MM.1S (cell line): ENCODE measurements around the gene RSRC1.

Experiments used
- DNase-seq: peaks from one replicate; pipeline ENCODE4 v3.0.0-alpha.2; 2015
- H2AFZ ChIP-seq: fragments of 300-600 bp; sonication (generic); 2 replicates; pipeline ENCODE4 v1.6.0; 2016; ENCODE audit warnings: antibody characterized with exemption, low read length
- H3F3A ChIP-seq: fragments of 300-600 bp; sonication (generic); 2 replicates; pipeline ENCODE4 v1.6.1; 2016; ENCODE audit warnings: mild to moderate bottlenecking, antibody characterized with exemption, low read length, moderate library complexity, mixed read lengths; ENCODE audit not compliant: insufficient read depth
- H3K27ac ChIP-seq: fragments of 300-600 bp; sonication (generic); 2 replicates; pipeline ENCODE4 v1.5.1; 2016; ENCODE audit warnings: mild to moderate bottlenecking, low read length
- H3K27me3 ChIP-seq: fragments of 300-600 bp; sonication (generic); replicated peaks from 2 replicates; pipeline ENCODE4 v1.6.0; 2016; ENCODE audit warnings: low read length; ENCODE audit not compliant: insufficient read depth
- H3K36me3 ChIP-seq: fragments of 300-600 bp; sonication (generic); replicated peaks from 2 replicates; pipeline ENCODE4 v1.6.1; 2016; ENCODE audit warnings: mild to moderate bottlenecking, low read length, mixed read lengths; ENCODE audit not compliant: insufficient read depth
- H3K4me1 ChIP-seq: fragments of 300-600 bp; sonication (generic); 2 replicates; pipeline ENCODE4 v1.6.1; 2016; ENCODE audit warnings: low read length, mixed read lengths
- H3K4me2 ChIP-seq: fragments of 300-600 bp; sonication (generic); 2 replicates; pipeline ENCODE4 v1.6.0; 2016; ENCODE audit warnings: low read depth, low read length
- H3K4me3 ChIP-seq: fragments of 300-600 bp; sonication (generic); 2 replicates; pipeline ENCODE4 v1.5.1; 2016; ENCODE audit warnings: low read length, mixed read lengths
- H3K79me2 ChIP-seq: fragments of 300-600 bp; sonication (generic); 2 replicates; pipeline ENCODE4 v1.6.1; 2016; ENCODE audit warnings: mixed run types, low read length, mixed read lengths
- H3K9ac ChIP-seq: fragments of 300-600 bp; sonication (generic); 2 replicates; pipeline ENCODE4 v1.6.1; 2016; ENCODE audit warnings: low read length, mixed read lengths
- H3K9me2 ChIP-seq: fragments of 300-600 bp; sonication (generic); replicated peaks from 2 replicates; pipeline ENCODE4 v1.6.1; 2016; ENCODE audit warnings: mild to moderate bottlenecking, low read length, mixed read lengths; ENCODE audit not compliant: insufficient read depth
- H3K9me3 ChIP-seq: fragments of 300-600 bp; sonication (generic); replicated peaks from 2 replicates; pipeline ENCODE4 v1.6.1; 2016; ENCODE audit warnings: mild to moderate bottlenecking, low read length, mixed read lengths; ENCODE audit not compliant: insufficient read depth
- H4K20me1 ChIP-seq: fragments of 300-600 bp; sonication (generic); 2 replicates; pipeline ENCODE4 v1.6.1; 2016; ENCODE audit warnings: mild to moderate bottlenecking, low read length, moderate library complexity, mixed read lengths; ENCODE audit not compliant: insufficient read depth
- EZH2 ChIP-seq: fragments of 300-600 bp; sonication (generic); optimal IDR thresholded peaks from 2 replicates; pipeline ENCODE3; 2017; ENCODE audit warnings: low read depth, mild to moderate bottlenecking, antibody characterized with exemption, low read length, mixed read lengths
- EZH2phosphoT487 ChIP-seq: fragments of 300-600 bp; sonication (generic); IDR thresholded peaks from 2 replicates; pipeline ENCODE4 v1.6.1; 2018; ENCODE audit warnings: antibody characterized with exemption, low read length
- TF ChIP-seq, protein P1 (sequence below): fragments of 300-600 bp; sonication (generic); IDR thresholded peaks from 2 replicates; pipeline ENCODE4 v1.5.1; 2016; ENCODE audit warnings: antibody characterized with exemption, low read length, mixed read lengths

Gene RSRC1

GRCh38 chr3:158233791-158234190 lies 123.9 kb downstream of the RSRC1 start:
- Histone ChIP-seq H3K36me3 (no peaks in the 10 kb centered on the region), H3K4me3 (no peak overlapping the region), H3K9ac (no peak overlapping the region), H3F3A (no peaks in the 10 kb centered on the region), H3K27me3 (no peaks in the 10 kb centered on the region), H3K4me2 (no peak overlapping the region), H3K9me2 (no peaks in the 10 kb centered on the region), H3K9me3 (no peaks in the 10 kb centered on the region), H4K20me1 (no peaks in the 10 kb centered on the region), H3K27ac (no peak overlapping the region), H3K4me1 (no peaks in the 10 kb centered on the region), H2AFZ (no peak overlapping the region), H3K79me2 (no peaks in the 10 kb centered on the region)
- no peak for TF ChIP-seq EZH2
- TF ChIP-seq EZH2phosphoT487: no peak
- no peak for DNase-seq

DNA sequence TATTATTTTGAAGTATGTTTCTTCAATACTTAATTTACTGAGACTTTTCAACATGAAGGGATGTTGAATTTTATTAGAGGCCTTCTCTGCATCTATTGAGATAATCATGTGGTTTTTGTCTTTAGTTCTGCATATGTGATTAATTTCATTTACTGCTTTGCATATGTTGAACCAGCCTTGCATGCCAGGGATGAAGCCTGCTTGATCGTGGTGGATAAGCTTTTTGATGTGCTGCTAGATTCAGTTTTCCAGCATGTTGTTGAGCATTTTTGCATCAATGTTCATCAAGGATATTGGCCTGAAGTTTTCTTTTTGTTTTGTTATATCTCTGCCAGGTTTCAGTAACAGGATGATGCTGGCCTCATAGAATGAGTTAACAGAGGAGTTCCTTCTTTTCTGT lies 134.4 kb downstream of the RSRC1 start:
- no peaks in the 10 kb centered on the region for H3K9me3 ChIP-seq
- H3K4me2 ChIP-seq: no peak overlapping the region
- H3K36me3 ChIP-seq: no peaks in the 10 kb centered on the region
- peaks cover 6% of the 10 kb centered on the region for H3K4me1 ChIP-seq
- H3F3A ChIP-seq: no peaks in the 10 kb centered on the region
- no peak overlapping the region for H3K9ac ChIP-seq
- TF ChIP-seq EZH2phosphoT487: no peak
- no peak for TF ChIP-seq EZH2
- TF ChIP-seq, protein P1, sequence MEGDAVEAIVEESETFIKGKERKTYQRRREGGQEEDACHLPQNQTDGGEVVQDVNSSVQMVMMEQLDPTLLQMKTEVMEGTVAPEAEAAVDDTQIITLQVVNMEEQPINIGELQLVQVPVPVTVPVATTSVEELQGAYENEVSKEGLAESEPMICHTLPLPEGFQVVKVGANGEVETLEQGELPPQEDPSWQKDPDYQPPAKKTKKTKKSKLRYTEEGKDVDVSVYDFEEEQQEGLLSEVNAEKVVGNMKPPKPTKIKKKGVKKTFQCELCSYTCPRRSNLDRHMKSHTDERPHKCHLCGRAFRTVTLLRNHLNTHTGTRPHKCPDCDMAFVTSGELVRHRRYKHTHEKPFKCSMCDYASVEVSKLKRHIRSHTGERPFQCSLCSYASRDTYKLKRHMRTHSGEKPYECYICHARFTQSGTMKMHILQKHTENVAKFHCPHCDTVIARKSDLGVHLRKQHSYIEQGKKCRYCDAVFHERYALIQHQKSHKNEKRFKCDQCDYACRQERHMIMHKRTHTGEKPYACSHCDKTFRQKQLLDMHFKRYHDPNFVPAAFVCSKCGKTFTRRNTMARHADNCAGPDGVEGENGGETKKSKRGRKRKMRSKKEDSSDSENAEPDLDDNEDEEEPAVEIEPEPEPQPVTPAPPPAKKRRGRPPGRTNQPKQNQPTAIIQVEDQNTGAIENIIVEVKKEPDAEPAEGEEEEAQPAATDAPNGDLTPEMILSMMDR: no peak
- no peaks in the 10 kb centered on the region for H3K9me2 ChIP-seq
- H3K27me3 ChIP-seq: no peaks in the 10 kb centered on the region
- no peak overlapping the region for H3K4me3 ChIP-seq
- no peaks in the 10 kb centered on the region for H4K20me1 ChIP-seq
- H3K27ac ChIP-seq: no peak overlapping the region
- 0 out of 2 replicates have a peak, but pooled peaks cover 5% of the 10 kb centered on the region for H3K79me2 ChIP-seq
- no peak overlapping the region for H2AFZ ChIP-seq
- DNase-seq: no peak

DNA sequence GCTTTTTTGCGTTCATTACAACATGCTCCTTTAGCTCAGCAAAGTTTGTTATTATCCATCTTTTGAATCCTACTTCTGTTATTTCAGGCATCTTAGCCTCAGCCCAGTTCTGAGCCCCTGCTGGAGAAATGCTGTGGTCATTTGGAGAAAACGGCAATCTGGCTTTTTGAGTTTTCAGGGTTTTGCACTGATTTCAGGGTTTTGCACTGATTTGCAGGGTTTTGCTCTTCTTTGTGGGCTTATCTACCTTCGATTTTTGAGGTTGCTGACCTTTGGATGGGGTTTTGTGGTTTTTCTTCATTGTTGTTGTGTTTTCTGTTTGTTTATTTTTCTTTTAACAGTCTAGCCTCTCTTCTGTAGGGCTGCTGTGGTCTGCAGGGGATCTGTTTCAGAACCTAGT lies 137.4 kb downstream of the RSRC1 start:
- H3F3A ChIP-seq: no peaks in the 10 kb centered on the region
- no peak overlapping the region for H2AFZ ChIP-seq
- H3K9me3 ChIP-seq: no peaks in the 10 kb centered on the region
- H3K9me2 ChIP-seq: no peaks in the 10 kb centered on the region
- no peak overlapping the region for H3K4me2 ChIP-seq
- H3K9ac ChIP-seq: no peak overlapping the region
- H3K27ac ChIP-seq: no peak overlapping the region
- H3K27me3 ChIP-seq: no peaks in the 10 kb centered on the region
- TF ChIP-seq EZH2: no peak
- no peak for TF ChIP-seq EZH2phosphoT487
- TF ChIP-seq, protein P1: no peak
- no peak overlapping the region for H3K4me3 ChIP-seq
- H3K79me2 ChIP-seq: peaks cover 9% of the 10 kb centered on the region
- H3K36me3 ChIP-seq: no peaks in the 10 kb centered on the region
- peaks cover 7% of the 10 kb centered on the region for H3K4me1 ChIP-seq
- no peaks in the 10 kb centered on the region for H4K20me1 ChIP-seq
- DNase-seq: no peak

DNA sequence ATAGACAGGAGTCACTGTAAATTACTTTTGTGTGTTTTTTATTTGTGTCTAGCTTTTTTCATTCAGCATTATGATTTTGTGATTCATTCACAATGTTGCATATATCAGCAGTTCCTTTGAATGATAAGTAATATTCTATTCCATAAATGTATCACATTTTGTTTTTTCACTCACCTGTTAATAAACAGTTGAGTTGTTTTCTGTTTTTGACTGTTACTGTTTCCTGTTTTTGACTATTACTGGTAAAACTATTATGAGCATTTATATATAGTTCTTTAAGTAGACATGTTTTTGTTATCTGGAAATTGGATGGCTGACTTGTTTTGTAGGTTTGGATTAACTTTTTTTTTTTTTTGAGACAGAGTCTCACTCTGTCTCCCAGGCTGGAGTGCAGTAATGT lies 138.4 kb downstream of the RSRC1 start:
- Histone ChIP-seq H3K4me1 (peaks cover 7% of the 10 kb centered on the region), H3K27me3 (no peaks in the 10 kb centered on the region), H2AFZ (no peak overlapping the region), H3K4me3 (no peak overlapping the region), H3K4me2 (no peak overlapping the region), H3K9ac (no peak overlapping the region), H3F3A (no peaks in the 10 kb centered on the region), H3K27ac (no peak overlapping the region), H3K36me3 (no peaks in the 10 kb centered on the region), H3K79me2 (peaks cover 9% of the 10 kb centered on the region), H3K9me2 (no peaks in the 10 kb centered on the region), H4K20me1 (no peaks in the 10 kb centered on the region), H3K9me3 (no peaks in the 10 kb centered on the region)
- TF ChIP-seq EZH2phosphoT487 (no peak), EZH2 (no peak)
- TF ChIP-seq, protein P1: no peak
- no peak for DNase-seq
